SJCRH30 (cell line): Measurements from ENCODE around the gene PRDM13. TPM values are rescaled to one million over a fixed set of nuclear protein-coding genes. Genes with fewer than 3 reads are reported as not detected.

Source experiments
- DNase-seq, 2 experiments: peaks; one replicate each; pipeline ENCODE4 v3.0.0-alpha.2; 2015 to 2020
- H3K27ac ChIP-seq: fragments of 250-450 bp; sonication (Bioruptor Pico); 2 replicates; pipeline ENCODE4 v1.5.1; 2020; ENCODE audit warnings: mild to moderate bottlenecking, moderate library complexity
- H3K27me3 ChIP-seq: fragments of 250-450 bp; sonication (Bioruptor Pico); 2 replicates; pipeline ENCODE4 v1.5.1; 2020; ENCODE audit warnings: mild to moderate bottlenecking, moderate library complexity
- H3K36me3 ChIP-seq: fragments of 250-450 bp; sonication (Bioruptor Pico); 2 replicates; pipeline ENCODE4 v1.5.1; 2020; ENCODE audit warnings: mild to moderate bottlenecking, moderate library complexity
- H3K4me1 ChIP-seq: fragments of 250-450 bp; sonication (Bioruptor Pico); 2 replicates; pipeline ENCODE4 v1.5.1; 2020; ENCODE audit warnings: mild to moderate bottlenecking, moderate library complexity
- H3K4me3 ChIP-seq: fragments of 250-450 bp; sonication (Bioruptor Pico); 2 replicates; pipeline ENCODE4 v1.5.1; 2020; ENCODE audit warnings: mild to moderate bottlenecking, moderate library complexity
- H3K9me3 ChIP-seq: fragments of 250-450 bp; sonication (Bioruptor Pico); replicated peaks from 2 replicates; pipeline ENCODE4 v1.5.1; 2020; ENCODE audit warnings: mild to moderate bottlenecking, moderate library complexity
- total RNA-seq: library from RNA; depleted of rRNA; stranded (reverse); fragments of >200 nt; shearing (Covaris generic); gene quantifications from 2 replicates; pipeline ENCODE4 v1.2.3, GENCODE V29; 2014; rRNA removed

PRDM13 gene
- not detected in 2 replicates for total RNA-seq

DNA sequence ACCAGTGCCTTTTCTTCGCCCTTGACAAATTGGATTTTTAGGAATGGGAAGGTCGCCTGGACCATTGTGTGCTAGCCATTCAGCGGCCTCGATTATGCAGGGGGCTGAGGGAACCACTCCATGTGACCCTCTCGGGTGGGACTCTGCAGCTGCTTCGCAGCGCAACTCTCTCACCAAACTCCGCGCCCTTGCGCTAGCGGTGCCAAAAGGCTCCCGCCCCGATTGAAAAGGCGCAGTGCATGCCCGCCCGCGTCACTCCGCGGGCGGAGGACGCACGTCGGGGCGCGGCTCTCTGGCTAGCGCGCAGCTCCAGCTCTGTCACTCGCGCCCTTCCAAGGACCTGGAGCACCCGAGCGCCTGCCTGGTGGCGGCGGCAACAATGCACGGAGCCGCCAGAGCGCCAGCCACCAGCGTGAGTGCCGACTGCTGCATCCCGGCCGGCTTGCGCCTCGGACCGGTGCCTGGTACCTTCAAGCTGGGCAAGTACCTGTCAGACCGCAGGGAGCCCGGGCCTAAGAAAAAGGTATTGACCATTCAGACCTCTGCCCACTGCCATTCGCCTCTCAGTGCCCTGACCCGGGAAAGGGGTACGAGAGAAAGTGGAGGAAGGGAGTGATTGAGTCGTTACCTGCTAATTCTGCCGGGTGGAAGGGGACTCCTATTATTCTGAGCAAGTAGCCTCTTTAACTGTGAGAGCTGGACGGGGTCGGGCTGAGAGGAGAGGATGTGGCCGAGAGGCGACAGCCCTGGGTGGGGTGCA lies at the start of gene PRDM13:
Gene PRDM13, plus strand, starts transcription at position 178 of the 760 bp plus-strand sequence. Its CDS starts 202 bp downstream, at position 380.
- no peak within 1 kb of the TSS for H3K27ac ChIP-seq
- H3K4me1 ChIP-seq = no peaks in the 10 kb centered on the region
- H3K27me3 ChIP-seq = no peaks in the 10 kb centered on the region
- no peaks in the 10 kb centered on the region for H3K36me3 ChIP-seq
- no peak for DNase-seq
- no peaks in the 10 kb centered on the region for H3K9me3 ChIP-seq
- no peak within 1 kb of the TSS for H3K4me3 ChIP-seq

- no peak overlapping the region for H3K27ac ChIP-seq
- no peaks in the 10 kb centered on the region for H3K9me3 ChIP-seq
- DNase-seq = no peak
- H3K36me3 ChIP-seq = peaks cover 48% of the 10 kb centered on the region
- H3K27me3 ChIP-seq = no peaks in the 10 kb centered on the region
- H3K4me1 ChIP-seq = no peaks in the 10 kb centered on the region; the same call in 1 of the 2 replicates
- H3K4me3 ChIP-seq = no peak overlapping the region
These were observed 47.6 kb upstream of the PRDM13 start for GRCh38 chr6:99559057-99559456.

DNA sequence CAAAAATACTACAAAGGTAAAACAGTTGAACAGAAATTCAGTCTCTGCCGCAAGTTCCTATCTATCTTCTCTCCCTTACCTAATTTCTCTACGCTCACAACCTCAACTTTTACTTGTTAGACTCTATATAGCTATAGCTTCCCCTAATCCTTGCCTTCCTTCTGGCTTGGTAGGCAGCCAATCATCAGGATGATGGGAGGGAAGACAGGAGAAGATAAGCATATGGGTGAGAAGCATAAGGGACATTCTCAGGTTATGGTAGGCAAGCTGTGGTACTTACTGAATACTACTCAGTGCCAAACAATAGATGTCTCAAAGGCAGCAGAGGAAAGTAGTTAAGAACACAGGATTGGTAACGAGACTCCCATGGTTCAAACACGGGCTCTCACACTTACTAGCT lies 46.0 kb upstream of the PRDM13 start:
- DNase-seq = no peak
- Histone ChIP-seq H3K36me3 (peaks cover 44% of the 10 kb centered on the region), H3K27ac (no peak overlapping the region), H3K9me3 (no peaks in the 10 kb centered on the region), H3K4me1 (no peaks in the 10 kb centered on the region; the same call in 1 of the 2 replicates), H3K27me3 (no peaks in the 10 kb centered on the region), H3K4me3 (no peak overlapping the region)

- no peak for DNase-seq
- H3K4me1 ChIP-seq = peaks cover 5% of the 10 kb centered on the region; the same call in 1 of the 2 replicates
- no peak overlapping the region for H3K27ac ChIP-seq
- H3K4me3 ChIP-seq = no peak overlapping the region
- no peaks in the 10 kb centered on the region for H3K9me3 ChIP-seq
- H3K27me3 ChIP-seq = no peaks in the 10 kb centered on the region
- H3K36me3 ChIP-seq = peaks cover 27% of the 10 kb centered on the region
These were observed 43.4 kb upstream of the PRDM13 start for GRCh38 chr6:99563056-99563723.

GRCh38 chr6:99568103-99568933 lies 38.3 kb upstream of the PRDM13 start, which contains the start of gene CCNC:
TSS of gene CCNC (minus strand) at chr6:99568660. CDS start at chr6:99568527, 133 bp downstream.
- H3K27ac ChIP-seq = peak within 1 kb of the TSS; percentile 70
- peaks cover 9% of the 10 kb centered on the region; the same call in 1 of the 2 replicates for H3K36me3 ChIP-seq
- no peaks in the 10 kb centered on the region for H3K9me3 ChIP-seq
- H3K4me1 ChIP-seq = peaks cover 5% of the 10 kb centered on the region; the same call in 1 of the 2 replicates
- H3K4me3 ChIP-seq = peak within 1 kb of the TSS; percentile 84
- H3K27me3 ChIP-seq = peaks cover 3% of the 10 kb centered on the region; the same call in 1 of the 2 replicates
- peak; percentile 97 to 98 for DNase-seq

DNA sequence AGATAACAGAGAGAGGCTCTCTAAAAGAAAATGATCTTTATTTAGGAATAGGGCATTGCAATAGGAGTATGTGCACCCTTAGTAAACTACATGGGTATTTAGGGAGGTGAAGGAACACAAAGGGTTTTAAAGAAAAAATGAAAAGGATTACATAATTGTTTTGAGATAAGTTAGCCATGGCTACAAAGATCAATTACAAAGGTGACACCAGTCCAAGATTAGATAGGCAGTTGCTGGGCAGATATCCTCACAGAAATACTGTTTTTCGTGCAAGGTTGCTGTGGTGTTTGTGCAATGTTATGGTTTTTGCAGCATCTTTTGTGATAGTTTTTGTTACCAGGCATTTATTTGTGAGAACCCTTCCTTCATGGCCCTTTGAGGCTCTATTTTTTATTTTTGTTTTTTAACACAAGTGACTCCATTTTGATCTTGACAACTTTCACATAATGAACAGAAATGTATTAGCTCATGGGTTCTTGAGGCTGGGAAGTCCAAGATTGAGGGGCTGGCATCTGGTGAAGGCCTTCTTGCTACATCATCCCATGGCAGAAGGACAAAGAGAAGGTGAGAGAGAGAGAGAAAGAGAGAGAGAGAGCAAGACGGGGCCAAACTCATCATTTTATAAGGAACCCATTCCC lies 32.5 kb upstream of the PRDM13 start:
- H3K27ac ChIP-seq = no peak overlapping the region

GRCh38 chr6:99575544-99576227 lies 30.9 kb upstream of the PRDM13 start:
- no peak overlapping the region for H3K4me3 ChIP-seq
- no peaks in the 10 kb centered on the region for H3K4me1 ChIP-seq
- H3K9me3 ChIP-seq = no peaks in the 10 kb centered on the region
- H3K36me3 ChIP-seq = no peaks in the 10 kb centered on the region
- DNase-seq = no peak
- H3K27ac ChIP-seq = no peak overlapping the region
- H3K27me3 ChIP-seq = peaks cover 10% of the 10 kb centered on the region

More for the DNA sequence above, 32.5 kb upstream of the PRDM13 start:
- Histone ChIP-seq H3K4me1 (no peaks in the 10 kb centered on the region), H3K36me3 (no peaks in the 10 kb centered on the region), H3K27me3 (peaks cover 8% of the 10 kb centered on the region; the same call in 1 of the 2 replicates), H3K4me3 (no peak overlapping the region), H3K9me3 (no peaks in the 10 kb centered on the region)
- no peak for DNase-seq

DNA sequence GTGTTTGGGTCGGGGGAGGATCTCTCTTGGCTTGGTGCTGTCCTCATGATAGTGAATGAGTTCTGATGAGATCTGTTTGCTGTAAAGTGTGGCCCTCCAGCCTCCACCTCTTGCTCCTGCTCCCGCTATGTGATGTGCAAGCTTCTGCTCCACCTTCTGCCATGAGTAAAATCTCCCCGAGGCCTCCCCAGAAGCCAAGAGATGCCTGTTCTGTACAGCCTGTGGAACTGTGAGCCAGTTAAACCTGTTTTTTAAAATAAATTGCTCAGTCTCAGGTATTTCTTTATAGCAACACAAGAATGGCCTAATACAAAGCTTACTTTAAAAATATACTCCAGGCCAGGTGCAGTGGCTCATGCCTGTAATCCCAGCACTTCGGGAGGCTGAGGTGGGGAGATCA lies 26.9 kb upstream of the PRDM13 start:
- no peak overlapping the region for H3K27ac ChIP-seq
- no peaks in the 10 kb centered on the region for H3K36me3 ChIP-seq
- H3K4me3 ChIP-seq = no peak overlapping the region
- H3K9me3 ChIP-seq = no peaks in the 10 kb centered on the region
- peaks cover 7% of the 10 kb centered on the region; the same call in 1 of the 2 replicates for H3K27me3 ChIP-seq
- H3K4me1 ChIP-seq = no peaks in the 10 kb centered on the region
- no peak for DNase-seq

- Histone ChIP-seq H3K4me1 (peaks cover 3% of the 10 kb centered on the region; the same call in 1 of the 2 replicates), H3K36me3 (no peaks in the 10 kb centered on the region), H3K9me3 (no peaks in the 10 kb centered on the region), H3K4me3 (no peak overlapping the region), H3K27ac (no peak overlapping the region), H3K27me3 (peaks cover 3% of the 10 kb centered on the region; the same call in 1 of the 2 replicates)
- DNase-seq = no peak
These were observed 18.8 kb upstream of the PRDM13 start for GRCh38 chr6:99587792-99588191.

DNA sequence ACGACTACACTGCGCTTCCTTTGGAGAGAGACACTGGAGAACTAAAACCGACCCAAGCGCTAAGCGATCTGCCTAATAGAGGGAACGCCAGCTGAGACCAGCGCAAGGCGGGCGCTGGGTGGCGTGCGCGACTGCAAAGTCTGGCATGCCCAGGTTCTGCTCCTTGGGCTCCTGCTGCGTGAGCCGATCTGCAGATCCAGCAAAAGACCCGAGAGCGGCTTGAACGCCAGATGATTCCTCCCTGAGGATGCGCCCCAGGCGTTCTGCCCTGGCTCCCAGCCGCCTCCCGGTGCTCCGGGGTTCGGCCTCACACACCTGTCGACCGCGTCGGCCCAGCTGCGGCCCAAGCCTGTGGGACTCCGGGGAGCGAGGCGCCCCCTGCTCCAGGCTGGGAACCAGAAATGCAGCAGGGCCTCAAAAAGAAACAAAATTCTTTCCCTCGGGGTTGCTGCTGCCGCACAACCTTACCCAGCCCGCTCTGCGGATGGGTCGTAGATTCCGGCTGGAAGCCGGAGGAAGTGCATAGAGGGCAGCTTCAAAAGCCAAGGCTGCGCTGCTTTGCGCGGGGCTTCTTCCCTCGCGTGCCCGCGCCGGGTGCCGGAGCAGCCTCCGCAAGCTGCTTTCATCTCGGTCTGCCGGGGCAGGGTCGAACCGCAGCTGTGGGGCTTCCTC lies 17.9 kb upstream of the PRDM13 start:
- DNase-seq = peak; percentile 67 to 81

DNA sequence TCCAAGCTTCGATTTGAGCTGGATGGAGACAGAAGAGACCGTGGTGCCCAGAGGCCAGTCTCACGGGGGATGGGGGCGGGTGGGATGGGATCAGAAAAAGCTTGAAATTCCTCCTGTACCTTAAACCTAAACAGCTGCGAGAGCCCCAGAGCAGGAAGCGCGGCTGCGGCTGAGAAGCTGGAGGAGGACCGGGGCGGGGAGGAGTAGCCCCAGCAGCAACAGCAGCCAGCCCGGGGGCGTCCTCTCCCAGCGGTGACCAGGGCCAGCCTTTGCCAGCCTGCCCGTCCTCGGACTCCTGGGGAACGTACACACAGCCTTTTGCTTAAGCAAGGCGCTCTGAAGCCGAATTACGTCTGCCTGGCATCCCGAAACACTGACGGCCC lies 17.4 kb upstream of the PRDM13 start:
- Histone ChIP-seq H3K9me3 (no peaks in the 10 kb centered on the region), H3K27ac (no peak overlapping the region), H3K4me3 (peak overlapping the region; percentile 55), H3K4me1 (peaks cover 3% of the 10 kb centered on the region; the same call in 1 of the 2 replicates), H3K27me3 (peaks cover 3% of the 10 kb centered on the region; the same call in 1 of the 2 replicates), H3K36me3 (no peaks in the 10 kb centered on the region)
- peak; percentile 63 to 69 for DNase-seq

More for the DNA sequence above, 17.9 kb upstream of the PRDM13 start:
- peak overlapping the region; percentile 55 for H3K4me3 ChIP-seq
- H3K36me3 ChIP-seq = no peaks in the 10 kb centered on the region
- H3K4me1 ChIP-seq = peaks cover 3% of the 10 kb centered on the region; the same call in 1 of the 2 replicates
- H3K27me3 ChIP-seq = peaks cover 3% of the 10 kb centered on the region; the same call in 1 of the 2 replicates
- H3K27ac ChIP-seq = no peak overlapping the region
- H3K9me3 ChIP-seq = no peaks in the 10 kb centered on the region

GRCh38 chr6:99589907-99590493 lies 16.6 kb upstream of the PRDM13 start:
- H3K9me3 ChIP-seq = no peaks in the 10 kb centered on the region
- H3K27me3 ChIP-seq = no peaks in the 10 kb centered on the region

More at GRCh38 chr6:99589907-99590493, 16.6 kb upstream of the PRDM13 start:
- Histone ChIP-seq H3K4me3 (peak overlapping the region; percentile 55; the same call in 1 of the 2 replicates), H3K4me1 (peaks cover 3% of the 10 kb centered on the region; the same call in 1 of the 2 replicates), H3K36me3 (no peaks in the 10 kb centered on the region), H3K27ac (no peak overlapping the region)
- DNase-seq = no peak
